K562 (cell line): ENCODE measurements around the gene PIK3C2G.

Experiments used
- CREB1 ChIP-seq, 2 experiments: sonication (generic) in 1 of 2; formaldehyde crosslinking in 1 of 2; IDR thresholded peaks; 2 replicates each; pipeline versions ENCODE4 v1.6.1 to v1.8.0; 2012 to 2022; ENCODE audit warnings: inconsistent platforms in 1 of 2, mild to moderate bottlenecking in 1 of 2, missing genetic modification reagents in 1 of 2, moderate library complexity in 1 of 2
- FOSL1 ChIP-seq: fragments of 200-800 bp; sonication (Bioruptor generic); conservative IDR thresholded peaks from 2 replicates; pipeline ENCODE4 v1.6.1; 2016; ENCODE audit warnings: missing genetic modification characterization, missing compliant biosample characterization
- KDM5B ChIP-seq: fragments of 200-600 bp; sonication (generic); IDR thresholded peaks from 2 replicates; pipeline ENCODE4 v1.6.1; 2012; ENCODE audit warnings: low read depth, mild to moderate bottlenecking, moderate library complexity, low read length, control low read depth, inconsistent platforms; ENCODE audit not compliant: insufficient replicate concordance
- NFYB ChIP-seq: IDR thresholded peaks from 2 replicates; pipeline ENCODE4 v1.6.1; 2011; ENCODE audit warnings: mild to moderate bottlenecking, moderate library complexity; ENCODE audit not compliant: insufficient read length; ENCODE audit errors: extremely low read depth
- NR1H2 ChIP-seq: sonication (generic); formaldehyde crosslinking; IDR thresholded peaks from 2 replicates; pipeline ENCODE4 v1.4.0; 2020; ENCODE audit warnings: mild to moderate bottlenecking, missing genetic modification reagents
- POLR2A ChIP-seq: fragments of 450-650 bp; conservative IDR thresholded peaks from 2 replicates; pipeline ENCODE4 v1.6.1; 2016
- RCOR1 ChIP-seq, 2 experiments: IDR thresholded peaks; 2 replicates each; pipeline ENCODE4 v1.6.1; 2012; ENCODE audit warnings: low read depth in 2 of 2, low read length in 2 of 2, borderline replicate concordance in 1 of 2, improper control_type of control experiment in 1 of 2
- SREBF2 ChIP-seq: sonication (generic); formaldehyde crosslinking; IDR thresholded peaks from 2 replicates; pipeline ENCODE4 v1.4.0; 2020; ENCODE audit warnings: mild to moderate bottlenecking, missing genetic modification reagents
- TF ChIP-seq, protein P1 (sequence below), 2 experiments: fragments of 450-650 bp; IDR thresholded peaks; 2 replicates each; pipeline ENCODE4 v1.6.1; 2016; ENCODE audit warnings: mild to moderate bottlenecking in 2 of 2, borderline replicate concordance in 1 of 2, low read depth in 1 of 2, moderate library complexity in 1 of 2
- TF ChIP-seq, protein P2 (sequence below), 3 experiments: IDR thresholded peaks in 2 of 3; conservative IDR thresholded peaks in 1 of 3; 2 replicates each; pipeline ENCODE4 v1.5.1; 2011 to 2012; ENCODE audit warnings: low read length in 3 of 3, mild to moderate bottlenecking in 3 of 3, control low read depth in 2 of 3, improper control_type of control experiment in 1 of 3, inconsistent platforms in 1 of 3, low read depth in 1 of 3, mixed read lengths in 1 of 3, moderate library complexity in 1 of 3; ENCODE audit not compliant: insufficient read depth in 2 of 3
- TF ChIP-seq, protein P3 (sequence below), 2 experiments: fragments of 450-650 bp in 1 of 2; sonication (generic) in 1 of 2; formaldehyde crosslinking in 1 of 2; IDR thresholded peaks; 2 replicates each; pipeline versions ENCODE4 v1.7.1 to v1.9.0; 2016 to 2022; ENCODE audit warnings: inconsistent platforms in 1 of 2, mild to moderate bottlenecking in 1 of 2, missing genetic modification reagents in 1 of 2
- TF ChIP-seq, protein P4 (sequence below): sonication (generic); formaldehyde crosslinking; IDR thresholded peaks from 2 replicates; pipeline ENCODE4 v1.9.0; 2022; ENCODE audit warnings: mild to moderate bottlenecking, missing genetic modification reagents

DNA sequence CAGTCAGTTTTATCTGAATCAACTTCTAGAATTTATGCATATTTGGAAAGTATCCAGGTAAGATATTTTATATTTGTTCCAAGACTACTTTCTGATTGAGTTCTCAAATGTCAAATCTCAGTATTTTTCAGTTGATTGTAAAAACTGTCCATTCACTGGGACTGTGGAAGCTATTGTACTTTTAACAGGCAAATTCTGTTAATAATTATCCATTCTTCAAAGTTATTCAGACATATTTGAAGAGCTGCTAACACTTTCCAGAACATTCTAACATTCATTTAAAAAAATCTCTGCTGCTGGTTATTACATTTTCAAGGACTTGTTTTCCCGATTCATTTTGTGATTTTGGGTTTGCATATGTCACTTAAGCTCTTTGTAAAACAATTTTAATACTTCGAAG is 59.7 kb downstream of the PIK3C2G start:
- TF ChIP-seq, protein P1, sequence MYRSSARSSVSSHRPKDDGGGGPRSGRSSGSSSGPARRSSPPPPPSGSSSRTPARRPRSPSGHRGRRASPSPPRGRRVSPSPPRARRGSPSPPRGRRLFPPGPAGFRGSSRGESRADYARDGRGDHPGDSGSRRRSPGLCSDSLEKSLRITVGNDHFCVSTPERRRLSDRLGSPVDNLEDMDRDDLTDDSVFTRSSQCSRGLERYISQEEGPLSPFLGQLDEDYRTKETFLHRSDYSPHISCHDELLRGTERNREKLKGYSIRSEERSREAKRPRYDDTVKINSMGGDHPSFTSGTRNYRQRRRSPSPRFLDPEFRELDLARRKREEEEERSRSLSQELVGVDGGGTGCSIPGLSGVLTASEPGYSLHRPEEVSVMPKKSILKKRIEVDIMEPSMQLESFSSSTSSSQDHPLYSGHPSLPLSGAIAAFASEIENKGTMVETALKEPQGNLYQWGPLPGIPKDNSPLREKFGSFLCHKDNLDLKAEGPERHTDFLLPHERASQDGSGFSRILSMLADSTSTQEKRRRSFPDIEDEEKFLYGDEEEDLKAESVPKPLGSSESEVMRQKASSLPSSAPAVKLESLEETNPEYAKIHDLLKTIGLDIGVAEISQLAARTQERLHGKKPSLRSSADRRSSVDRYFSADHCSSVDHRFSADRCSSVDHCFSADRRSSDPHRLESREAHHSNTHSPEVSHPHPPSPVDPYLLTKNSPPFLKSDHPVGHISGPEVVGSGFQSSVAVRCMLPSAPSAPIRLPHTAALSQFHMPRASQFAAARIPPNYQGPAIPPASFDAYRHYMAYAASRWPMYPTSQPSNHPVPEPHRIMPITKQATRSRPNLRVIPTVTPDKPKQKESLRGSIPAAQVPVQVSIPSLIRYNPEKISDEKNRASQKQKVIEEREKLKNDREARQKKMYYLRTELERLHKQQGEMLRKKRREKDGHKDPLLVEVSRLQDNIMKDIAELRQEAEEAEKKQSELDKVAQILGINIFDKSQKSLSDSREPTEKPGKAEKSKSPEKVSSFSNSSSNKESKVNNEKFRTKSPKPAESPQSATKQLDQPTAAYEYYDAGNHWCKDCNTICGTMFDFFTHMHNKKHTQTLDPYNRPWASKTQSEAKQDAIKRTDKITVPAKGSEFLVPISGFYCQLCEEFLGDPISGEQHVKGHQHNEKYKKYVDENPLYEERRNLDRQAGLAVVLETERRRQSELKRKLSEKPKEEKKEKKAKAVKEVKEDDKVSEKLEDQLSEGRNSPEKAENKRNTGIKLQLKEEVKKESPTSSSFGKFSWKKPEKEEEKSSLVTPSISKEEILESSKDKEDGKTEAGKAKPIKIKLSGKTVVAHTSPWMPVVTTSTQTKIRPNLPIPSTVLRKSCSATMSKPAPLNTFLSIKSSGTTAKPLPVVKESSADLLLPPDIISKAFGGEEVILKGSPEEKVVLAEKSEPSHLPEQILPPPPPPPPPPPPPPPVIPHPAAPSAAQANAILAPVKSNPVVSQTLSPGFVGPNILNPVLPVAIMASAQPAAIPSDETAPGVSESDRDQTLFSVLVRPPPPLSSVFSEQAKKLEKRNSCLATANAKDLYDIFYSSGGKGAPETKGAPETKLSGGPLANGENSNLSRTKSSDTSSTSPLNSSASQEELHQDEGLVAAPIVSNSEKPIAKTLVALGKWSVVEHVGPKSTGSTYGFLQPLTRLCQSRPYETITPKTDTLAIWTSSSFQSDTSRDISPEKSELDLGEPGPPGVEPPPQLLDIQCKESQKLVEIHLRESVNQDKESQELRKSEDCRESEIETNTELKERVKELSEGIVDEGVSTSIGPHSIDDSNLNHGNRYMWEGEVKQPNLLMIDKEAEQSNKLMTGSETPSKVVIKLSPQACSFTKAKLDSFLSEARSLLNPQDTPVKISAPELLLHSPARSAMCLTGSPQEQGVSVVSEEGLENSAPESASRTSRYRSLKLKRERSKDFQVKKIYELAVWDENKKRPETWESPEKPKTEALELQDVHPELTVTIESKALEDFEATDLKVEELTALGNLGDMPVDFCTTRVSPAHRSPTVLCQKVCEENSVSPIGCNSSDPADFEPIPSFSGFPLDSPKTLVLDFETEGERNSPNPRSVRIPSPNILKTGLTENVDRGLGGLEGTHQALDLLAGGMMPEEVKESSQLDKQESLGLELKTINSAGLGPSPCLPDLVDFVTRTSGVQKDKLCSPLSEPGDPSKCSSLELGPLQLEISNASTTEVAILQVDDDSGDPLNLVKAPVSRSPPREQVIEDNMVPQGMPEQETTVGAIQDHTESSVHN (IDR thresholded peaks at IDR 0.05; ENCODE audit: borderline replicate concordance in 1 of 2, low read depth in 1 of 2), result no peak
- TF ChIP-seq, protein P2, sequence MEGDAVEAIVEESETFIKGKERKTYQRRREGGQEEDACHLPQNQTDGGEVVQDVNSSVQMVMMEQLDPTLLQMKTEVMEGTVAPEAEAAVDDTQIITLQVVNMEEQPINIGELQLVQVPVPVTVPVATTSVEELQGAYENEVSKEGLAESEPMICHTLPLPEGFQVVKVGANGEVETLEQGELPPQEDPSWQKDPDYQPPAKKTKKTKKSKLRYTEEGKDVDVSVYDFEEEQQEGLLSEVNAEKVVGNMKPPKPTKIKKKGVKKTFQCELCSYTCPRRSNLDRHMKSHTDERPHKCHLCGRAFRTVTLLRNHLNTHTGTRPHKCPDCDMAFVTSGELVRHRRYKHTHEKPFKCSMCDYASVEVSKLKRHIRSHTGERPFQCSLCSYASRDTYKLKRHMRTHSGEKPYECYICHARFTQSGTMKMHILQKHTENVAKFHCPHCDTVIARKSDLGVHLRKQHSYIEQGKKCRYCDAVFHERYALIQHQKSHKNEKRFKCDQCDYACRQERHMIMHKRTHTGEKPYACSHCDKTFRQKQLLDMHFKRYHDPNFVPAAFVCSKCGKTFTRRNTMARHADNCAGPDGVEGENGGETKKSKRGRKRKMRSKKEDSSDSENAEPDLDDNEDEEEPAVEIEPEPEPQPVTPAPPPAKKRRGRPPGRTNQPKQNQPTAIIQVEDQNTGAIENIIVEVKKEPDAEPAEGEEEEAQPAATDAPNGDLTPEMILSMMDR (IDR thresholded peaks at IDR 0.05 in 2 of 3, conservative IDR thresholded peaks at IDR 0.05 in 1 of 3; ENCODE audit: insufficient read depth in 2 of 3, low read depth in 1 of 3, low read length in 3 of 3), result no peak
- TF ChIP-seq NFYB, result no peak
- no peak for TF ChIP-seq SREBF2
- TF ChIP-seq, protein P3, sequence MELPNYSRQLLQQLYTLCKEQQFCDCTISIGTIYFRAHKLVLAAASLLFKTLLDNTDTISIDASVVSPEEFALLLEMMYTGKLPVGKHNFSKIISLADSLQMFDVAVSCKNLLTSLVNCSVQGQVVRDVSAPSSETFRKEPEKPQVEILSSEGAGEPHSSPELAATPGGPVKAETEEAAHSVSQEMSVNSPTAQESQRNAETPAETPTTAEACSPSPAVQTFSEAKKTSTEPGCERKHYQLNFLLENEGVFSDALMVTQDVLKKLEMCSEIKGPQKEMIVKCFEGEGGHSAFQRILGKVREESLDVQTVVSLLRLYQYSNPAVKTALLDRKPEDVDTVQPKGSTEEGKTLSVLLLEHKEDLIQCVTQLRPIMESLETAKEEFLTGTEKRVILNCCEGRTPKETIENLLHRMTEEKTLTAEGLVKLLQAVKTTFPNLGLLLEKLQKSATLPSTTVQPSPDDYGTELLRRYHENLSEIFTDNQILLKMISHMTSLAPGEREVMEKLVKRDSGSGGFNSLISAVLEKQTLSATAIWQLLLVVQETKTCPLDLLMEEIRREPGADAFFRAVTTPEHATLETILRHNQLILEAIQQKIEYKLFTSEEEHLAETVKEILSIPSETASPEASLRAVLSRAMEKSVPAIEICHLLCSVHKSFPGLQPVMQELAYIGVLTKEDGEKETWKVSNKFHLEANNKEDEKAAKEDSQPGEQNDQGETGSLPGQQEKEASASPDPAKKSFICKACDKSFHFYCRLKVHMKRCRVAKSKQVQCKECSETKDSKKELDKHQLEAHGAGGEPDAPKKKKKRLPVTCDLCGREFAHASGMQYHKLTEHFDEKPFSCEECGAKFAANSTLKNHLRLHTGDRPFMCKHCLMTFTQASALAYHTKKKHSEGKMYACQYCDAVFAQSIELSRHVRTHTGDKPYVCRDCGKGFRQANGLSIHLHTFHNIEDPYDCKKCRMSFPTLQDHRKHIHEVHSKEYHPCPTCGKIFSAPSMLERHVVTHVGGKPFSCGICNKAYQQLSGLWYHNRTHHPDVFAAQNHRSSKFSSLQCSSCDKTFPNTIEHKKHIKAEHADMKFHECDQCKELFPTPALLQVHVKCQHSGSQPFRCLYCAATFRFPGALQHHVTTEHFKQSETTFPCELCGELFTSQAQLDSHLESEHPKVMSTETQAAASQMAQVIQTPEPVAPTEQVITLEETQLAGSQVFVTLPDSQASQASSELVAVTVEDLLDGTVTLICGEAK (IDR thresholded peaks at IDR 0.05), result no peak
- TF ChIP-seq, protein P3 (CRISPR knock-in tag; IDR thresholded peaks at IDR 0.05), result no peak
- no peak for TF ChIP-seq KDM5B
- TF ChIP-seq, protein P4, sequence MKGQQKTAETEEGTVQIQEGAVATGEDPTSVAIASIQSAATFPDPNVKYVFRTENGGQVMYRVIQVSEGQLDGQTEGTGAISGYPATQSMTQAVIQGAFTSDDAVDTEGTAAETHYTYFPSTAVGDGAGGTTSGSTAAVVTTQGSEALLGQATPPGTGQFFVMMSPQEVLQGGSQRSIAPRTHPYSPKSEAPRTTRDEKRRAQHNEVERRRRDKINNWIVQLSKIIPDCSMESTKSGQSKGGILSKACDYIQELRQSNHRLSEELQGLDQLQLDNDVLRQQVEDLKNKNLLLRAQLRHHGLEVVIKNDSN (CRISPR knock-in tag), result no peak
- no peak for TF ChIP-seq RCOR1 (IDR thresholded peaks at IDR 0.05; ENCODE audit: borderline replicate concordance in 1 of 2, low read depth in 2 of 2, low read length in 2 of 2)
- TF ChIP-seq FOSL1 (tag), result no peak
- no peak for TF ChIP-seq CREB1 (IDR thresholded peaks at IDR 0.05)
- no peak for TF ChIP-seq CREB1 (CRISPR knock-in tag; IDR thresholded peaks at IDR 0.05)
- no peak for TF ChIP-seq POLR2A
- TF ChIP-seq NR1H2 (CRISPR knock-in tag), result no peak
